Peyer's patch (tissue), 4 donors: ENCODE data around the gene MRPL38. TPM values are rescaled to one million over a fixed set of nuclear protein-coding genes. Genes with fewer than 3 reads are reported as not detected.

Experiments used
- DNase-seq, 3 donors: peaks; one replicate each; pipeline ENCODE4 v3.0.0-alpha.2; 2017 to 2019
- H3K27ac ChIP-seq, 4 donors: fragments of 200-600 bp; sonication (generic); one replicate each; pipeline ENCODE4 v1.5.1; 2016 to 2019
- H3K27me3 ChIP-seq, 2 donors: fragments of 200-600 bp; sonication (generic); one replicate each; pipeline ENCODE4 v1.5.1; 2019
- H3K36me3 ChIP-seq, 3 donors: fragments of 200-600 bp; sonication (generic); one replicate each; pipeline ENCODE4 v1.5.1; 2016 to 2019
- H3K4me1 ChIP-seq, 4 donors: fragments of 200-600 bp; sonication (generic); one replicate each; pipeline ENCODE4 v1.5.1; 2016 to 2019
- H3K4me3 ChIP-seq, 4 donors: fragments of 200-600 bp; sonication (generic); 1 replicate in 3 of 4; 2 replicates in 1 of 4; pipeline ENCODE4 v1.5.1; 2016 to 2019; ENCODE audit warnings: mild to moderate bottlenecking in 1 of 4
- H3K9me3 ChIP-seq, 4 donors: fragments of 200-600 bp; sonication (generic); one replicate each; pipeline ENCODE4 v1.5.1; 2016 to 2019; ENCODE audit warnings: mild to moderate bottlenecking in 1 of 4
- CTCF ChIP-seq, 6 experiments: fragments of 450-650 bp in 4 of 6; fragments of 200-600 bp in 2 of 6; sonication (generic) in 1 of 6; IDR thresholded peaks; one replicate each; pipeline ENCODE4 v1.5.1; 2017 to 2019; ENCODE audit warnings: antibody characterized with exemption in 6 of 6, mild to moderate bottlenecking in 3 of 6, moderate library complexity in 1 of 6
- POLR2A ChIP-seq, 2 donors: fragments of 450-650 bp; IDR thresholded peaks; one replicate each; pipeline ENCODE4 v1.5.1; 2017; ENCODE audit warnings: antibody characterized with exemption in 2 of 2, mild to moderate bottlenecking in 2 of 2, moderate library complexity in 2 of 2
- total RNA-seq, 4 donors: library from RNA; depleted of rRNA; stranded (reverse); fragments of >200 nt; gene quantifications; one replicate each; pipeline ENCODE4 v1.1.0, GENCODE V29; 2016

The MRPL38 gene
- total RNA-seq, 4 donors from 2014 or later = 61.1 to 95.7 (median 72.9) TPM

DNA sequence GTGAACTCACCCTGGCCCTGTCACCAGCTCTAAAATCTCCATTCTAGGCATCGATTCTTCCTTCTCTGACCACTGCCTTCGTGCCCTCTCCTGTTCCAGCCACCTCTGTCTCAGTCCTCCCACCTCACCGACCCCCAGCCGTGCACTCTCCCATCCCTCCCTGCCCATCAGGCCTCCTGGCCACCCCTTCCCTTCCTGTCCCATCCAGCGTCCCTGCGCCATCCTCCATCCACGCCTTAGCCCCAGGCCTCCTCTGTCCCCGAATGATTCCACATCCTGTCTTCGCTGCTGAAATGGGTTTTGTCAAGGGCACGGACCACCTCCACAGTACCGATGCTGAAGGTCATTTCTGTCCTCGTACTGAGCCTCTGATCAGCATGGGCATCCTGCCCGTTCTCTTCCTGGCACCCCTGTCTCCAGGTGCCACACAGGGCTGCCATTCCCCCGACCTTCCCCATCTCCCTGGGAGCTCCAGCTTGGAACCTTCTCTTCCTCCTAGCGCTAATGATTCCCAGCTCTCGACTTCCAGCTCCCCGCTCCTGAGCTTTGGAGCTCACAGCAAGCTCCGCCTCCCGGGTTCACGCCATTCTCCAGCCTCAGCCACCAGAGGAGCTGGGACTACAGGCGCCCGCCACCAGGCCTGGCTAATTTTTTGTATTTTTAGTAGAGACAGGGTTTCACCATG, 10.5 kb downstream of the MRPL38 start:
- Histone ChIP-seq H3K9me3 (no peaks in the 10 kb centered on the region), H3K4me3 (no peak overlapping the region), H3K27me3 (no peaks in the 10 kb centered on the region), H3K27ac (no peak overlapping the region), H3K4me1 (peaks cover 2 to 37% (median 14%) of the 10 kb centered on the region in 4 donors), H3K36me3 (peaks cover 0 to 34% (median 0%) of the 10 kb centered on the region in 3 donors)
- peak in 1 of 3 donors; percentile 43 for DNase-seq
- TF ChIP-seq CTCF (IDR thresholded peaks at IDR 0.05) = no peak
- TF ChIP-seq POLR2A (IDR thresholded peaks at IDR 0.05) = no peak

DNA sequence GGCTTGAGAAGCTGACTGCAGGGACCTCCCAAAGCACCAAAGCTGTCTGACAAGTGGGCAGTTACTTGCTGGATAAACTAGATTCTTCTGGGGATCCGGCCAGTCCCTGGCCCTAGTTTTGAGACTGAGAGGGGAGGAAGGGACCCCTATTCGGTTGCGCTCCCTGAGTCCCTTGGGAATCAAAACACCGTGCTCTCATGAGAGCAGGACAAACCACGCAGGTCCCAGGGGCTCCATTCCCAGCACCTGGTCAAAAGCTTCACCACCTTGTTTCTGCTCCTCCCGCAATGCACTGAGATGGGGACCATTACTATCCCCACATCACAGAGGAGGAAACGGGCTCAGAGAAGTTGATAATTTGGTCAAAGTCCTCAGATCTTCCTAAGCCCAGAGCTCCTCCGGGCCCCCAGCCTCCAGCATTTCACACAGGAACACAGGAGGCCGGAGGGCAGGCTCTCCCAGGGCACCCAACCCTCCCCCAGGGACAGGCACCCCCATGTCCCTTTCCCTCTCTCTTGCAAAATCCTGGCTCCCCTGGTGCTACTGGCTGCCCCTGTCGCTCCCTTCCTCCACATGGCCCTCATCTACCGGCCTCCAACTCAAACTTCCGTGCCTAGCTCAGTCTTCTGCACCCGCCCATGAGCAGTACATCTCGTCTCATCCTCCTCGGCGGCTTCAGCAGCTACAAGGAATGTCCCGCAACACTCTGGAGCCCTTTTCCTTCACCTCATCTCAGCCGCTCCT, 11.2 kb downstream of the MRPL38 start:
- no peak overlapping the region for H3K4me3 ChIP-seq
- peak in 1 of 3 donors; percentile 43 for DNase-seq
- H3K27me3 ChIP-seq = no peaks in the 10 kb centered on the region
- H3K9me3 ChIP-seq = no peaks in the 10 kb centered on the region
- TF ChIP-seq CTCF (IDR thresholded peaks at IDR 0.05) (no peak), POLR2A (IDR thresholded peaks at IDR 0.05) (no peak)
- peaks cover 2 to 37% (median 14%) of the 10 kb centered on the region in 4 donors for H3K4me1 ChIP-seq
- no peak overlapping the region for H3K27ac ChIP-seq
- peaks cover 0 to 27% (median 0%) of the 10 kb centered on the region in 3 donors for H3K36me3 ChIP-seq

DNA sequence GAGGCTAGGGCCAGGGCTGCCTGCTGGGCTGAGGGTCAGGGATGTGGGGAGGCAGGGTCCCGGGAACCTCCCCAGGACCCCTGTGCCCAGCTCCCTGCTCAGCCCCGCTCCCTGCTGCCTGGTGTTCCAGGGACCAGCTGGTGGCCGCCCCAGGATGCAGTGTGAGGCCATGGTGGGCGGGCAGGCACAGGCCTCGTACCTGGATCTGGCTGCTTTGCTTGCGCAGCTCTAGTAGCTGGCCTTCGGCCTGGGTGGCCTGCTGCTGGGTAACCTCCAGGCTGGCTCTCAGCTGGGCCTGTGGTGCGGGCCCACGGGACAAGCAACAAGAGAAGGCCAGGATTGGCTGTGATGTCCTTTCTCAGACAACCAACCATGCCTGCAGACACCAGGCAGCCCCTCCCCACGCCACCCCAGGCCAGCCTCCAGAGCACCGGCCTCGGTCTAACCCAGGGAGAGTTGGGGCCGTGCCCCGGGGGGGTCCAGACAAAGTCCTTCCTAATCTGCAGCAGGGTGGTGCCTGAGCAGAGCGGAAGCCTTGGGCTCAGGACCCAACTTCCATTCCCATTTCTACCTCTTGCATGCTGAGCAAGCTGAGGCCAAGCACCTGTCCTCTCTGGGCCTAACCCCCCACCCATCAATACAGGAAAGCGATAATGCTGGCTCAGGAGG, 12.0 kb downstream of the MRPL38 start:
- peaks cover 2 to 36% (median 14%) of the 10 kb centered on the region in 4 donors for H3K4me1 ChIP-seq
- no peaks in the 10 kb centered on the region for H3K9me3 ChIP-seq
- H3K27ac ChIP-seq = no peak overlapping the region
- H3K27me3 ChIP-seq = no peaks in the 10 kb centered on the region
- peaks cover 0 to 19% (median 0%) of the 10 kb centered on the region in 3 donors for H3K36me3 ChIP-seq
- peak in 1 of 3 donors; percentile 42 for DNase-seq
- TF ChIP-seq POLR2A (IDR thresholded peaks at IDR 0.05) = no peak
- TF ChIP-seq CTCF (IDR thresholded peaks at IDR 0.05) = no peak
- H3K4me3 ChIP-seq = no peak overlapping the region

GRCh38 chr17:75891605-75892555, 12.8 kb downstream of the MRPL38 start:
- Histone ChIP-seq H3K9me3 (no peaks in the 10 kb centered on the region), H3K36me3 (peaks cover 0 to 19% (median 0%) of the 10 kb centered on the region in 3 donors), H3K4me1 (peaks cover under 1 to 29% (median 13%) of the 10 kb centered on the region in 4 donors), H3K27me3 (no peaks in the 10 kb centered on the region), H3K4me3 (no peak overlapping the region), H3K27ac (no peak overlapping the region)
- DNase-seq = peak in 1 of 3 donors; percentile 44
- no peak for TF ChIP-seq CTCF (IDR thresholded peaks at IDR 0.05)
- TF ChIP-seq POLR2A (IDR thresholded peaks at IDR 0.05) = no peak
